Astrocyte of the spinal cord (primary cell): ENCODE results near the gene CPNE8.

Experiments
- DNase-seq: peaks from one replicate; pipeline ENCODE4 v3.0.0; 2011; ENCODE audit warnings: low read depth, low spot score
- H3K4me3 ChIP-seq: 2 replicates; pipeline ENCODE4 v1.5.1; 2011; ENCODE audit warnings: low read depth, mild to moderate bottlenecking, low read length, moderate library complexity
- in situ Hi-C: cut with HindIII; loops from 2 replicates; pipeline ENCODE4 v1.10.0; 2017; ENCODE audit warnings: low sequenced_read_pairs
- TF ChIP-seq, protein P1 (sequence below): IDR thresholded peaks from 2 replicates; pipeline ENCODE4 v1.5.1; 2012; ENCODE audit warnings: low read depth, mild to moderate bottlenecking, low read length, inconsistent platforms

Gene CPNE8

DNA sequence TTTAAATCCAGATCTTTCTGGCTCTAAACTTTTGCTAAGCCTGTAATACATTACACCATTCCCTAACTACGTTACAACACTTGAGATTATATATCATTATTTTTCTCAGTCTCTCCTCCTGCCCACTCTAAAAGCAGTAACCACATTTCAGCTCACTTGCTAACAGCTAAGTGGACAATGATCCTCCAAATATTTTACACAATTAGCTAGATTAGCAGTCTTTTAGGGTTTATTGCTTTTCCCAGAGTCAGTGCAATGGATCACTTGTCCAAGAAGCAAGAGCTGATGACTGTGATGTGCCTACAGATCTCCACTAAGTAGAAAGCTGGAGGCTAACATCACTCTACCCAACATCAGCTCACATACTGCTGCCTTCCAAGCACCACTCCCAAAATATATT is 17.6 kb downstream of the CPNE8 start:
- no peak overlapping the region for H3K4me3 ChIP-seq
- DNase-seq = no peak
- TF ChIP-seq, protein P1, sequence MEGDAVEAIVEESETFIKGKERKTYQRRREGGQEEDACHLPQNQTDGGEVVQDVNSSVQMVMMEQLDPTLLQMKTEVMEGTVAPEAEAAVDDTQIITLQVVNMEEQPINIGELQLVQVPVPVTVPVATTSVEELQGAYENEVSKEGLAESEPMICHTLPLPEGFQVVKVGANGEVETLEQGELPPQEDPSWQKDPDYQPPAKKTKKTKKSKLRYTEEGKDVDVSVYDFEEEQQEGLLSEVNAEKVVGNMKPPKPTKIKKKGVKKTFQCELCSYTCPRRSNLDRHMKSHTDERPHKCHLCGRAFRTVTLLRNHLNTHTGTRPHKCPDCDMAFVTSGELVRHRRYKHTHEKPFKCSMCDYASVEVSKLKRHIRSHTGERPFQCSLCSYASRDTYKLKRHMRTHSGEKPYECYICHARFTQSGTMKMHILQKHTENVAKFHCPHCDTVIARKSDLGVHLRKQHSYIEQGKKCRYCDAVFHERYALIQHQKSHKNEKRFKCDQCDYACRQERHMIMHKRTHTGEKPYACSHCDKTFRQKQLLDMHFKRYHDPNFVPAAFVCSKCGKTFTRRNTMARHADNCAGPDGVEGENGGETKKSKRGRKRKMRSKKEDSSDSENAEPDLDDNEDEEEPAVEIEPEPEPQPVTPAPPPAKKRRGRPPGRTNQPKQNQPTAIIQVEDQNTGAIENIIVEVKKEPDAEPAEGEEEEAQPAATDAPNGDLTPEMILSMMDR = no peak
- in situ Hi-C loops = no loop called here

DNA sequence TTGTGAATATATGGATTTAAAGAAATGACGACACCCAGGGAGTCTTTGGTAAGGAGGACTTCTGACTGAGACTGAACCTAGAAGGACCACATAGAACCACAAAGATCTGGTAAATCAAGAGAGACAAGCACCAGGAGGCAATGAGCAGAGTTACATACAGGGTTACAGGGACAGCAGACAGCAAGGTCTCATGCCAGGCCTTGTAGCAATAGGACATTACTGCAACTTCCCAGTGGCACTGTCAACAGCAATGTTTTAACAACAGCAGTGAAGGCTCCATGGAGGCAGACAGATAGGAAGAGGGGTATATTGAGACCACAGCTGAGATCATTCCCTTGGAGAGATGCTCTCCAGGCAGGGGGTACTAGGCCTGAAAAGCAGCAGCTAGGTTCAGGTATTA is 18.5 kb downstream of the CPNE8 start:
- no peak for DNase-seq
- TF ChIP-seq, protein P1 = no peak
- no peak overlapping the region for H3K4me3 ChIP-seq
- in situ Hi-C loops = no loop called here

DNA sequence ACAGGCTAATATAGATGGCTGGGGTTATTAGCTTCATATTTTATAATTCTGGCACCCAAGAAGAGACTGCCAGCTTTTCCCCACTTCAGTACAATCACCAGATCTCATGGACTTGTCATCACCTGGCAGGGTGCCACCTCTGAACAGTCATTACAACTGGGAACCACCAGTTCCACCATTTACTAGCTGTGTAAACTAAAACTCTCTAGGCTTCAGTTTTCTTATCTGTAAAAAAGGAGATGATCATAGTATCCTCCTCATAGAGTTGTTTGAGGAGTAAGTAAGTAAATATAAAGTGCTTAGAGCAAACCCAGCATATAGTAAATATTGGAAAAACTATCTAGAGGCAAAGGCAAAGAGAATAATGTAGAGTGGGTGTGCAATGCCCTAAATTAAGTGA is 19.3 kb downstream of the CPNE8 start:
- H3K4me3 ChIP-seq = no peak overlapping the region
- TF ChIP-seq, protein P1 = no peak
- DNase-seq = peak; percentile 48
- in situ Hi-C loops = no loop called here

DNA sequence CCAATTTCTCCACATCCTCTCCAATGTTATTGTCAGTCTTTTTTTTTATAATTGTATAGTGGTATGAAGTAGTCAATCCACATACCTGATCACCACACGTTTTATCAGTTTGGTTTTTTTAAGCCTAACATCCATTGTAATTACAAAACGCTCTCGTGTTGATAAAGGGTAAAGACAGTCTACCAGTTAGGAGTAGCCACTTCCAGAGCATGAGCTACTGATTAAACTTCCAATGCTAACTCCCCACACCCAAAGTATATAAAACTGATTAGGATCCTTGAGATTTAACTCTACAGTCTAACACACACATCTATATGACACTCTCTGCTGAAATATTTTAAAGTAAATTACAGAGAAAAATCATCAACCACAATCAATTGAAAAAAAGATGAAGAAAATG is 20.7 kb downstream of the CPNE8 start:
- TF ChIP-seq, protein P1 = no peak
- in situ Hi-C loops = no loop called here
- H3K4me3 ChIP-seq = no peak overlapping the region
- DNase-seq = no peak

DNA sequence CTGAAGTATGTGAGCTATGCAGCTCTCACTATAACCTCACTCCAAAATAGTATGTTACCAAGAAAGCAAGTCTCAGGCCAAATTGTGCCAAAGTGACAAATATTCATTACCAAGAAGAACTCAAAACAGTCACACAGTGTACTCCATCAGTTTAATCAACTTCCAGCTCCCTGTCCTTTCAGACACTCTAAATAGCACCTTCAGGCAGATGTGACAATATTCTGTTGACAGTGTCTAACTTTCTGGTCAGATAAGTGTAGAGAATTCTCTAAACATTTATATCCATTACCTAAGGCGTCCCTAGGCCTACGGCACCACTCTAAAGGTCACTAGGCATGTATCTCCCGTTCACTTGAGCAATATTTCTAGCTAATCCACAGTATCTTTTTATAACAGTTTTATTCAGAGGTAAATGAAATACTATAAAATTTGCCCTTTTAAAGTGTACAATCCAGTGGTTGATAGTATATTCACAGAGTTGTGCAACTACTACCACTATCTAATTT is 21.7 kb downstream of the CPNE8 start:
- TF ChIP-seq, protein P1 = no peak
- in situ Hi-C loops = no loop called here
- no peak overlapping the region for H3K4me3 ChIP-seq
- DNase-seq = no peak

DNA sequence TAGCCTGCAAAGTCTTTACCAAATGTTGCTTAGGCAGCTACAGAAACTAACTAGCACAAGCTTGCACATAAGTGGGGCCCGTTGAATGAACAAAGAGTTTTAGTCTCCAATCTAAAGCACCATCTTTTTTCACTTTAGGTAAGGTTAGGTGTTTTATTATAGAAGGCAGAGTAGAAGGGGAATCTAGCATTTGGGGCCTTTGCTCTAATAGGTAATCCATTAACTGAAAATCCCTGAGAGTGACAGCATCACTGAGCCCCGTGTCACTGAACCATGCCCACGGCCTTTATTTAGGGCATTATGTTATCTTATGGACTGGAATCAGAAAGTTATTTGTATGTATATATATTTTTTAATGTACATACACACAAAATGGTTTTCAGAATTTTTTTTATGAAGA is 25.1 kb downstream of the CPNE8 start:
- H3K4me3 ChIP-seq = no peak overlapping the region
- in situ Hi-C loops = no loop called here
- TF ChIP-seq, protein P1 = no peak
- DNase-seq = no peak

DNA sequence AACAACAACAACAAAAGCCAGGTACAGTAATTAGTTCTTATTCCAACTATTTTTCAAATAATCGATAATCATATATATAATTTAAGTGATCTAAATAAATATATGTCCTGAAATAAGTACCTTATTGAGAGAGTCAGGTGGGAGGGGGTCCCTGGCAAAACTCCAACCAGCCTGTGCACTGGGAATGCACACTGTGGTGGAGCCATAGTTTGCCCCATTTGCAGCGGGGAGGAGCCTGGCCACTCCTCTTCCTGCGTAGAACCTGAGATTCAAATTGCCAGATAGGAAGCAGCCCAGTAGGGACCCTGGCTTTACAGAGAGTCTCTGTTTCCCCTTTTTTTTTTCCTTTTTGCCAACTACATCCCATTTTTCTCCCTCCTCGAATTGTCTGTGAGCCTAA is 26.4 kb downstream of the CPNE8 start:
- H3K4me3 ChIP-seq = no peak overlapping the region
- DNase-seq = no peak
- in situ Hi-C loops = no loop called here
- TF ChIP-seq, protein P1 = no peak
